Fibroblast of skin of scalp (primary cell): ENCODE data around the gene KRT26. TPM values are rescaled to one million over a fixed set of nuclear protein-coding genes. Genes with fewer than 3 reads are reported as not detected.
"Not testable (repeated sequence)": the region's sequence is repeated elsewhere in the genome, so short reads cannot be mapped to it uniquely, and the experiment has no call there.

Experiments used
- DNase-seq: peaks from one replicate; pipeline ENCODE4 v3.0.0-alpha.2; 2013
- polyA plus RNA-seq, 2 experiments: library from polyadenylated mRNA; unstranded; fragments of 120-200 nt; gene quantifications; one replicate each; pipeline ENCODE4 v1.2.1, GENCODE V29; 2013; ENCODE audit not compliant: insufficient read length in 2 of 2

Gene KRT26
- polyA plus RNA-seq (2013, experiment 1 of 2; ENCODE audit: insufficient read length) = not detected
- not detected for polyA plus RNA-seq (2013, experiment 2 of 2; ENCODE audit: insufficient read length)

GRCh38 chr17:40772101-40772500 is at the start of gene KRT26:
Gene KRT26, minus strand, starts transcription at chr17:40772201. Its CDS starts 88 bp downstream, at chr17:40772113.
- no peak for DNase-seq

GRCh38 chr17:40821536-40821935 is 49.5 kb upstream of the KRT26 start:
- no peak for DNase-seq

- no peak for DNase-seq
Measured at GRCh38 chr17:40820228-40820838, 48.3 kb upstream of the KRT26 start.

GRCh38 chr17:40819528-40820125 is 47.6 kb upstream of the KRT26 start:
- peak; percentile 14 for DNase-seq

- peak; percentile 91 for DNase-seq
Measured at GRCh38 chr17:40818733-40819527, 46.9 kb upstream of the KRT26 start.

GRCh38 chr17:40818343-40818732 is 46.3 kb upstream of the KRT26 start:
- DNase-seq = no peak

- DNase-seq = no peak
Measured at GRCh38 chr17:40817103-40817682, 45.2 kb upstream of the KRT26 start.

GRCh38 chr17:40816569-40816968 is 44.6 kb upstream of the KRT26 start:
- no peak for DNase-seq

GRCh38 chr17:40815381-40815780 is 43.4 kb upstream of the KRT26 start:
- DNase-seq = no peak

- not testable (repeated sequence) for DNase-seq
Measured at GRCh38 chr17:40814657-40815056, 42.7 kb upstream of the KRT26 start.

GRCh38 chr17:40813804-40814203 is 41.8 kb upstream of the KRT26 start:
- DNase-seq = peak; percentile 4

- no peak for DNase-seq
Measured at GRCh38 chr17:40812639-40813038, 40.6 kb upstream of the KRT26 start.

GRCh38 chr17:40810494-40810893 is 38.5 kb upstream of the KRT26 start:
- peak; percentile 44 for DNase-seq

GRCh38 chr17:40809721-40810421 is 37.9 kb upstream of the KRT26 start:
- peak; percentile 29 for DNase-seq

GRCh38 chr17:40806131-40806530 is 34.1 kb upstream of the KRT26 start:
- DNase-seq = peak; percentile 12

- DNase-seq = peak; percentile 72
Measured at GRCh38 chr17:40803617-40804082, 31.6 kb upstream of the KRT26 start.

GRCh38 chr17:40801157-40801556 is 29.2 kb upstream of the KRT26 start:
- DNase-seq = no peak

- no peak for DNase-seq
Measured at GRCh38 chr17:40800381-40800780, 28.4 kb upstream of the KRT26 start.

- DNase-seq = no peak
Measured at GRCh38 chr17:40799859-40800258, 27.9 kb upstream of the KRT26 start, which contains the start of gene KRT28. Gene KRT28, minus strand, starts transcription at chr17:40799959. Its CDS starts 66 bp downstream, at chr17:40799893.

GRCh38 chr17:40796846-40797245 is 24.8 kb upstream of the KRT26 start:
- no peak for DNase-seq

GRCh38 chr17:40795019-40795667 is 23.1 kb upstream of the KRT26 start:
- DNase-seq = no peak

GRCh38 chr17:40794466-40794865 is 22.5 kb upstream of the KRT26 start:
- no peak for DNase-seq
